Fibroblast of lung (primary cell): ENCODE data around the gene RAB43. TPM values are rescaled to one million over a fixed set of nuclear protein-coding genes. Genes with fewer than 3 reads are reported as not detected.
"Not testable (repeated sequence)": the region's sequence is repeated elsewhere in the genome, so short reads cannot be mapped to it uniquely, and the experiment has no call there.

ENCODE experiments used
- DNase-seq, 2 donors: peaks; one replicate each; pipeline versions ENCODE4 v3.0.0 to v3.0.0-alpha.2; 2010; ENCODE audit warnings: low read depth in 2 of 2
- H2AFZ ChIP-seq: 2 replicates; pipeline ENCODE4 v1.5.1; 2012; ENCODE audit warnings: low read length, control low read depth, inconsistent platforms
- H3K27ac ChIP-seq: 2 replicates; pipeline ENCODE4 v1.5.1; 2011; ENCODE audit warnings: low read length, control low read depth; ENCODE audit not compliant: insufficient read depth
- H3K27me3 ChIP-seq: 2 replicates; pipeline ENCODE4 v1.5.1; 2011; ENCODE audit warnings: mild to moderate bottlenecking, low read length; ENCODE audit not compliant: control insufficient read depth, insufficient read depth
- H3K36me3 ChIP-seq: 2 replicates; pipeline ENCODE4 v1.5.1; 2011; ENCODE audit warnings: low read length; ENCODE audit not compliant: control insufficient read depth, insufficient read depth
- H3K4me1 ChIP-seq: 2 replicates; pipeline ENCODE4 v1.5.1; 2011; ENCODE audit warnings: low read length; ENCODE audit not compliant: control insufficient read depth, insufficient read depth; ENCODE audit errors: extremely low read depth
- H3K4me2 ChIP-seq: 2 replicates; pipeline ENCODE4 v1.5.1; 2011; ENCODE audit warnings: low read length, control low read depth; ENCODE audit not compliant: insufficient read depth; ENCODE audit errors: extremely low read depth
- H3K4me3 ChIP-seq, 4 experiments: fragments of 200-600 bp in 1 of 4; sonication (generic) in 1 of 4; replicated peaks in 1 of 4; 2 replicates each; pipeline ENCODE4 v1.5.1; 2011 to 2016; ENCODE audit warnings: low read length in 4 of 4, low read depth in 3 of 4, mild to moderate bottlenecking in 3 of 4, control low read depth in 2 of 4, inconsistent platforms in 1 of 4, mixed read lengths in 1 of 4; ENCODE audit not compliant: insufficient read depth in 1 of 4; ENCODE audit errors: control extremely low read depth in 1 of 4
- H3K79me2 ChIP-seq: 2 replicates; pipeline ENCODE4 v1.5.1; 2012; ENCODE audit warnings: mild to moderate bottlenecking, low read length, inconsistent platforms; ENCODE audit not compliant: control insufficient read depth, insufficient read depth
- H3K9ac ChIP-seq: 2 replicates; pipeline ENCODE4 v1.5.1; 2011; ENCODE audit warnings: mild to moderate bottlenecking, low read length, control low read depth; ENCODE audit not compliant: insufficient read depth
- H3K9me3 ChIP-seq: 2 replicates; pipeline ENCODE4 v1.5.1; 2012; ENCODE audit warnings: low read depth, low read length; ENCODE audit not compliant: control insufficient read depth, insufficient read depth
- H4K20me1 ChIP-seq: 2 replicates; pipeline ENCODE4 v1.5.1; 2011; ENCODE audit warnings: low read length; ENCODE audit not compliant: control insufficient read depth, insufficient read depth; ENCODE audit errors: extremely low read depth
- EZH2 ChIP-seq: IDR thresholded peaks from 2 replicates; pipeline ENCODE4 v1.5.1; 2012; ENCODE audit warnings: low read length, control low read depth, mild to moderate bottlenecking; ENCODE audit errors: missing control alignments
- polyA plus RNA-seq, 2 donors: library from polyadenylated mRNA; depleted of rRNA in 1 of 2; stranded (reverse) in 1 of 2; unstranded in 1 of 2; fragments of >200 nt; gene quantifications; 2 replicates each; pipeline ENCODE4 v1.2.1, GENCODE V29; 2011 to 2012; ENCODE audit warnings: missing spikeins in 1 of 2
- total RNA-seq: library from RNA; depleted of rRNA; stranded (reverse); fragments of >200 nt; gene quantifications from 2 replicates; pipeline ENCODE4 v1.2.1, GENCODE V29; 2014
- TF ChIP-seq, protein P1 (sequence below), 2 donors: IDR thresholded peaks in 1 of 2; conservative IDR thresholded peaks in 1 of 2; 1 replicate in 1 of 2; 2 replicates in 1 of 2; pipeline ENCODE4 v1.5.1; 2011 to 2012; ENCODE audit warnings: low read length in 2 of 2, control low read depth in 1 of 2, inconsistent platforms in 1 of 2, low read depth in 1 of 2, mild to moderate bottlenecking in 1 of 2

The RAB43 gene
- total and polyA plus RNA-seq, 2 donors (not counting 1 experiment from before 2014, with no cell fraction given): 5.7 to 21.5 TPM

GRCh38 chr3:129077222-129077621, 44.4 kb downstream of the RAB43 start:
- H3K4me2 ChIP-seq: no peak overlapping the region
- no peak overlapping the region for H3K27ac ChIP-seq
- H4K20me1 ChIP-seq: no peaks in the 10 kb centered on the region
- H3K4me1 ChIP-seq: no peaks in the 10 kb centered on the region
- H3K4me3 ChIP-seq: no peak overlapping the region
- no peaks in the 10 kb centered on the region for H3K79me2 ChIP-seq
- no peak overlapping the region for H2AFZ ChIP-seq
- no peaks in the 10 kb centered on the region for H3K9me3 ChIP-seq
- TF ChIP-seq, protein P1, sequence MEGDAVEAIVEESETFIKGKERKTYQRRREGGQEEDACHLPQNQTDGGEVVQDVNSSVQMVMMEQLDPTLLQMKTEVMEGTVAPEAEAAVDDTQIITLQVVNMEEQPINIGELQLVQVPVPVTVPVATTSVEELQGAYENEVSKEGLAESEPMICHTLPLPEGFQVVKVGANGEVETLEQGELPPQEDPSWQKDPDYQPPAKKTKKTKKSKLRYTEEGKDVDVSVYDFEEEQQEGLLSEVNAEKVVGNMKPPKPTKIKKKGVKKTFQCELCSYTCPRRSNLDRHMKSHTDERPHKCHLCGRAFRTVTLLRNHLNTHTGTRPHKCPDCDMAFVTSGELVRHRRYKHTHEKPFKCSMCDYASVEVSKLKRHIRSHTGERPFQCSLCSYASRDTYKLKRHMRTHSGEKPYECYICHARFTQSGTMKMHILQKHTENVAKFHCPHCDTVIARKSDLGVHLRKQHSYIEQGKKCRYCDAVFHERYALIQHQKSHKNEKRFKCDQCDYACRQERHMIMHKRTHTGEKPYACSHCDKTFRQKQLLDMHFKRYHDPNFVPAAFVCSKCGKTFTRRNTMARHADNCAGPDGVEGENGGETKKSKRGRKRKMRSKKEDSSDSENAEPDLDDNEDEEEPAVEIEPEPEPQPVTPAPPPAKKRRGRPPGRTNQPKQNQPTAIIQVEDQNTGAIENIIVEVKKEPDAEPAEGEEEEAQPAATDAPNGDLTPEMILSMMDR (conservative IDR thresholded peaks at IDR 0.05 in 1 of 2, IDR thresholded peaks at IDR 0.05 in 1 of 2; ENCODE audit: low read depth in 1 of 2, low read length in 2 of 2): no peak
- no peak for TF ChIP-seq EZH2
- H3K9ac ChIP-seq: no peak overlapping the region
- no peaks in the 10 kb centered on the region for H3K36me3 ChIP-seq
- H3K27me3 ChIP-seq: no peaks in the 10 kb centered on the region
- DNase-seq: peak; percentile 40 to 77

- DNase-seq: no peak
- Histone ChIP-seq H3K27ac (no peak overlapping the region), H3K4me1 (no peaks in the 10 kb centered on the region), H4K20me1 (no peaks in the 10 kb centered on the region), H3K4me3 (no peak overlapping the region), H3K79me2 (no peaks in the 10 kb centered on the region), H3K27me3 (peaks cover 8% of the 10 kb centered on the region), H3K9me3 (no peaks in the 10 kb centered on the region), H3K4me2 (no peak overlapping the region), H2AFZ (no peak overlapping the region), H3K9ac (no peak overlapping the region), H3K36me3 (no peaks in the 10 kb centered on the region)
- TF ChIP-seq EZH2: no peak
- TF ChIP-seq, protein P1 (conservative IDR thresholded peaks at IDR 0.05 in 1 of 2, IDR thresholded peaks at IDR 0.05 in 1 of 2; ENCODE audit: low read depth in 1 of 2, low read length in 2 of 2): no peak
Observed at GRCh38 chr3:129070086-129070885, 51.3 kb downstream of the RAB43 start.

- H3K4me1 ChIP-seq, H4K20me1 ChIP-seq, H3K27me3 ChIP-seq, H3K4me3 ChIP-seq, H3K27ac ChIP-seq, H3K4me2 ChIP-seq, H3K36me3 ChIP-seq, H2AFZ ChIP-seq, DNase-seq, H3K79me2 ChIP-seq, H3K9me3 ChIP-seq, H3K9ac ChIP-seq: not testable (repeated sequence)
Observed at GRCh38 chr3:129069313-129070085, 52.1 kb downstream of the RAB43 start.
